Stimulated activated CD8-positive, alpha-beta memory T cell treated with anti-CD3 and anti-CD28 coated beads, Interleukin-2, amount 100 ng/mL, for 1 hour (primary cell): ENCODE results near the gene TPP1.

Source experiments
- DNase-seq, 2 donors: peaks; one replicate each; pipeline ENCODE4 v3.0.0-alpha.2; 2020; ENCODE audit warnings: low read depth in 2 of 2

The TPP1 gene

GRCh38 chr11:6611092-6611962 is 7.9 kb downstream of the TPP1 start:
- DNase-seq: no peak

DNA sequence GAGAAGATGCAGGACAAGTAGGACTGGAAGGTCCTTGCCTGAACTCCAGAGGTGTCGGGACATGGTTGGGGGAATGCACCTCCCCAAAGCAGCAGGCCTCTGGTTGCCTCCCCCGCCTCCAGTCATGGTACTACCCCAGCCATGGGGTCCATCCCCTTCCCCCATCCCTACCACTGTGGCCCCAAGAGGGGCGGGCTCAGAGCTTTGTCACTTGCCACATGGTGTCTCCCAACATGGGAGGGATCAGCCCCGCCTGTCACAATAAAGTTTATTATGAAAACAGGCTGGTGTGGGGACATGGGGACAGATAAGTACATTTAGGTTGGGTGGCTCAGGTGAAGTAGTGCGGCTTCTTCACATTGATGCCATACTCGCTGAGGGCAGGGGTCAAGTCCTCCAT is 8.6 kb downstream of the TPP1 start:
- DNase-seq: no peak

GRCh38 chr11:6609502-6610015 is 9.7 kb downstream of the TPP1 start:
- DNase-seq: no peak

DNA sequence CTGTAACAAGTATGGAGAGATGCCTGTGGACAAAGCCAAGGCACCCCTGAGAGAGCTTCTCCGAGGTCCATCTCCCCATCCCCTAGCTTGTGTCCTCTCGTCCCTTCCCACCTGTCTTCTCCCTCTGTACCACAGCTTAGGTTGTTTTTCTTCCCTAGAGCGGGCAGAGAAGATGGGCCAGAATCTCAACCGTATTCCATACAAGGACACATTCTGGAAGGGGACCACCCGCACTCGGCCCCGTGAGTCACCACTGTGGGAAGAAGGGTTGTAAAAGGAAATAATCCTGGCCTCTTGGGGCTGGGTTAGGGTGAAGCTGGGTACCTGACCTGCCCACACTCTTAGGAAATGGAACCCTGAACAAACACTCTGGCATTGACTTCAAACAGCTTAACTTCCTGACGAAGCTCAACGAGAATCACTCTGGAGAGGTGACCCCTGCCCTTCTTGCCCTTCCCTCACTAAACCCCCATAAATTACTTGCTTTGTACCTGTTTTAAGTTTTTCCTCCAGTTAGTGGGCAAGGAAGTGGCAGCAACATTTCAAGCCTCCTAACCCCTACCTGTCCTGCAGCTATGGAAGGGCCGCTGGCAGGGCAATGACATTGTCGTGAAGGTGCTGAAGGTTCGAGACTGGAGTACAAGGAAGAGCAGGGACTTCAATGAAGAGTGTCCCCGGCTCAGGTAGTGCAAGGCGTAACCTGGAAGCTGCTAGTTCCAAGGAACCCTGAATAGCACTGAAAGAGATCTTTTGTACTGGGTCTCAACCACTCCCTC is 10.3 kb downstream of the TPP1 start:
- DNase-seq: no peak

DNA sequence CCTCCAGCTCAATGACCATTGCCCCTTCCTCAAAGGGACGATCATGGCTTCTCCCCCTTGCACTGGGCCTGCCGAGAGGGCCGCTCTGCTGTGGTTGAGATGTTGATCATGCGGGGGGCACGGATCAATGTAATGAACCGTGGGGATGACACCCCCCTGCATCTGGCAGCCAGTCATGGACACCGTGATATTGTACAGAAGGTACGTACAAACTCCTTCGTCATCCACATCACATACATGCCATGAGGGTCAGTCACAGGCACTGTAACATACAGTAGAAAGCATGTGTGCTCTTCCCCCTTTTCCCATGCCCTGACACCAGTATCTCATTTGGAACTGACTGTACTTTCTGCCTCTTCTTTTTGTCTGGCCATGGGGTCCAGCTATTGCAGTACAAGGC is 11.2 kb downstream of the TPP1 start:
- no peak for DNase-seq

GRCh38 chr11:6607190-6607795 is 11.9 kb downstream of the TPP1 start:
- no peak for DNase-seq

DNA sequence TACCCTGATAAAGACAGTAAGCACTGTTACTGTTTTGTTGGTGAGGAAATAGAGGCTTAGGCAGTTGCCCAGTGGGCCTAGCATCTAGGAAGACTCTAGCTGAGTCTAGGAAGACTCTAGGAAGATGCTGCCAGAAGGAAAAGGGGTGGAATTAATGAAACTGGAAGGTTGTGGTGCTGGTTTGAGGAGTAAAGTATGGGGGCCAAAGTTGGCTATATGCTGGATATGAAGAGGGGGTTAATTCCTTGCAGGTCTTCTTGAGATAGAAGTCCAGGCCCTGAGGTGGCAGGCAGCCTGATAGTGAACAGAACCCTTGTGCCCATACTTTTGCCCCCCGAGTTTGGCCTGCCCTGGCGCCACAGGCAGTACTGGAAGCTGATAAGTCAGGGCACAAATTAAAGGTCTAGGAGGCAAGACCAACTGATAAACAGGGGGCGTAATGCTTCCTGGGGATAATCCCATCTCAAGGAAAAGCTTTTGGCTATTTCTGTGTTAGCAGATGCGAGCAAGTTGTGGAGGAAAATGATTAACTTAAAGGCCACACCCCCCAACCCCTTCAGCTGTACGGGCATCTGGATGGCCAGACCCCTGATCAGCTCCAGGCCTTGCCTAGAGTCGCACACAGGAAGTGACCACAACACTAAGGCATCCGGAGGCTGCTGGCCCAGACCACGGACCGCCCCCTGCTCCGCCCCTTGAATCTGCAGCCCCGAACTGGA is 12.6 kb downstream of the TPP1 start:
- no peak for DNase-seq

GRCh38 chr11:6604790-6605189 is 14.4 kb downstream of the TPP1 start:
- no peak for DNase-seq

DNA sequence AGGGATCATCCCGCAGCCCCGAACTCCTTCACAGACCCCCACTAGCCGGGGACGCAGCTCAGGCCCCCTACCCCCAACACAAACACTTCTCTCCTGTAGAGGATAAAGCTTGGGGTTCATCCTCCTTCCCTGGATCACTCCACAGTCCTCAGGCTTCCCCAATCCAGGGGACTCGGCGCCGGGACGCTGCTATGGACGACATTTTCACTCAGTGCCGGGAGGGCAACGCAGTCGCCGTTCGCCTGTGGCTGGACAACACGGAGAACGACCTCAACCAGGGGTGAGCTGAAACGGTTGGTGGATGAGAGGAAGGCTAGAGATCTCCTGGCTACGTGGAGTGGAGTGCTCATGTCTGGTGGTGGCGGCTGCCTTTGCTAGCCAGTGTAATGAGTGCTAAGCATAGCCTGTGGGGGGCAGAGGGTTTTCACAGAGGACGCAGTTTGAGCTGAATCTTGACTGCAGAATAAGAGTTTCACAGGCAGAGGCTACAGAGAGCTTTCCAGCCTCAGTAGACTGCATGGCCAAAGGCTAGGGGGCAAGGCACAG is 15.1 kb downstream of the TPP1 start:
- DNase-seq: no peak

DNA sequence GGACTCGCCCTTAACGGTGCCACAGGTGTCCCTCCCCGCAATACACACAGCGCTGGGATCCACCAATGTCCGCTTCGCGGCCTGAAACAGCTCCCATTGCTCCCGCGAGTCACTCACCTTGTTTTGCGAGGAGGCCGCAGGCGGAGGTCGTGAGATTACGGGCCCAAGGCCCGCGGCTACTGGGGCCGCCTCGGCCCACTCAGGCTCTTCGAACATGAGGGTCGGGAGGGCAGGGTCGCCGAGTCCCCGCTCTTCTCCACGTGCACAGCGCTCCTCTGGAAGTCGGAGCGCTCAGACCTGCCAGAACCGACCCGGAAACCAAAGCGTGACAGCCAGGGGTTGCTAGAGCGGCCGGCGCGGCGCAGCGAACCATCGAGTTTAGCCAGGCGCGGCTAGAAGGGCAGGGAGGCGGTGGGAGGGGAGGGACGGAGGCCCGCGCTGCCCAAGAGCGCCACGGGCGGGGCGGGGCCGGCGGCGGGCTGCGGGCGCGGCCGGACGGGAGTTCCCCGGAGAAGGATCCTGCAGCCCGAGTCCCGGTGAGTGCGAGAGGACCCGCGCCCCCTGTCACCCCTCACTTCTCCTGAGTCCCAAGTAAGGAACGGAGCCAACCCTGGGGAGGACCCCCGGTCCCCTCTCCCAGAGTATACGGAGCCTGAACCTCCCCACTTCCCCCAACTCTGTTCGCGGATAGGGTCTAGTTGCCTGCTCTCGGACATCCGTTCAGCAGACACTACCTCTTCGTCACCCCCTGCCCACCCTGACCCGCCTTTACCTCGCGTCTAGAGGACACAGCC is 15.7 kb downstream of the TPP1 start, which contains the start of the genes ILK and RRP8:
ILK (plus strand) TSS at position 488 of the 794 bp plus-strand sequence. CDS start 498 bp downstream, outside the sequence.
RRP8 (minus strand) TSS at position 330 of the 794 bp plus-strand sequence; CDS start at position 216, 114 bp downstream.
- DNase-seq: peak; percentile 76

DNA sequence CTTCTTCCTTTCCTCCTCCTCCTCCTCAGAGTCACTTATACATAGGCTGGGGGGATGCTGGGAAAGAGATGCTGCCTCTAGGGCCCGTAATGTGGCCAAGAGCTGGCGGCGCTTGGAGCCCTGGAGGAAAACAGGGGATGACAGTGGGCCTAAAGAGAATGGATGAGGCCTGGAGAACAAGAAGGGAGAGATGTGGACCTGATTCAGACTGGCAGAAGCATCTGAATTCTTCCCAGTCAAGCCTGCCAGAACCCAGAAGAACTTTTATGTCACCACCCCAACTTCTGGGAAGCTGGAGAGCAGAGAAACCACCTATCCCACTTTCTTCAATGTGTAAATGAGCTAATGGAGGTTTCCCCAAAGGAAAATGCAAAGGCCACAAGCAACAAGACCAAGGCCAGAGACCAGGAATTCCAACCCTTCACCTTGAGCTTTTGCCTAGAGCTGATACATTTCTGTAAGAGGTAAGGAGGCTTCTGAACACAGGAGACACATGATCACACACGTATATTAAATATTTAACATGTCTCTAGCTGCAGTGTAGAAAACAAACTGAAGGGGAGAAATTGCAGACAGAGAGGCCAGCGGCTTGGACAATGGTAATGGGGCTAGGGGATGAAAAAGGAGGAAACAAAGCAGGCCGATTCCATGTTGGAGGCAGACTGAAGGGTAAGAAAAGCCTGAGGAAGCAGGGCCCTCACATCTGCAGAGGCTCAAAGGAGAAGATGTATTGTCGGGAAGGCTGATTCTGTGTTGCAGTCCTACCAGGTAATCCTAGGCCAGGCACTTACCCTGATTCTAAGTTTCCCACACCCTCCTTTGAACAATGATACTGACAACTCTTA is 16.9 kb downstream of the TPP1 start:
- DNase-seq: no peak

GRCh38 chr11:6601041-6601461 is 18.2 kb downstream of the TPP1 start:
- DNase-seq: no peak

DNA sequence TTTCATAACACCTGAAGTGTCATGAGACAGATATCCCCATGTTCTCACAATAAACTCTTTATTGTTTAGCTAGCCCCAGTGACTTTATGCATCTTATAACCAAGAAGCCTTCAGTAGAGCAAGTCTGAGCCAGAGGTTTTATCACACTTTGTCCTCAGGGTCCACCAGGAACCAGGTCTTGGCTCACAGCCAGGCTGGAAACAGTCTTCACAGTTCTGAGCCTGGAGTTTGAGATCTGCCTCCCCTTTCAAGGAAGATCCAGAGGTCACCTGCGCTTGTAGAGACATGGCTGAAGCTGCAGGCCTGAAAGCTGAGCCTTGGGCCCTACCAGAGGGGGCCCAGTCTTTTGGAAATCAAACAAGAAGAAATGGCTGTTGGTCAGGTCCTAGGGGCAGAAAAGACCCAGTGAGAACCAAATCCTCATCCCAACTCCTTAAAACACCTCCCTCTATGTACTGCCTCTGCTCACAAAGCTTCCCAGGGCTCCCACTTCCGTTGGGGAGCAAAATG is 19.3 kb downstream of the TPP1 start:
- no peak for DNase-seq

DNA sequence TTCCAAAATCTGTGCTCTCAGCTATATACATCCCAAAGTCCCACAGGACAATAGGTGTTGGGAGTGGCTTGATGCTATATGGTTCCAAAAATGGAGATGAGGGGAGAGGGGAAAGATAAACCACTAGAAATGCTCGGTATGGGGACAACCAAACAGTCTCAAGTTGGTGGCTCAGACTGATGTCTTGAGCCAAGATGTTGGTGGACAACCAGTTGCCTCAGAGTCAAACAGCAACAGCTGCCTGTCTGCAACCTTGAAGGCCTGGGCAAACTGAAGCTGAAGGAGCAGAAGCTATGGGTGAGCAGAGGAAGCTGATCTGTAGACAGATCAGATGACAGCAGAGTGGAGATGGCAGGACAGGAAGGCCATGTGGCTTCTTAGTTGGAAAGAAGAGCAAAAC is 19.8 kb downstream of the TPP1 start:
- no peak for DNase-seq

DNA sequence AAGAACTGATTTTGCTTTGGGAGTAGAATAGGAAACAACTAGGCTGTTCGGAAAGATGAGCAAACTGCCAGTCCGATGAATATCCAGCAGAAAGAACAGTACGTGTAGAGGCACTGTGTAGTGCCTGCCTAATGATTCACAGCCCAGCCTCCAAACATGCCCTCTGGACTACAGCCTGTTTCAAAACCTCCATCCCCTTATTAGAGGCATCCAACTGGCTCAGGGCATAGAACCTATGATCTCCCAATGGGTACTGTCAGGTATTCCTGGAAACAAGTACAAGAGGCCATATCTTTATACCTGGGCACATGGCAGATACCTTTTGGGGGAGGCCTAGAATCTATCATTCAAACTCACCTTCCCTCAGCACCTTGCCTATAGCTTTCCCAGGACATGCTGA is 20.7 kb downstream of the TPP1 start:
- no peak for DNase-seq

- DNase-seq: no peak
Measured at GRCh38 chr11:6596239-6596877, 22.9 kb downstream of the TPP1 start.

- DNase-seq: no peak
Measured at GRCh38 chr11:6594142-6594768, 25.0 kb downstream of the TPP1 start.

DNA sequence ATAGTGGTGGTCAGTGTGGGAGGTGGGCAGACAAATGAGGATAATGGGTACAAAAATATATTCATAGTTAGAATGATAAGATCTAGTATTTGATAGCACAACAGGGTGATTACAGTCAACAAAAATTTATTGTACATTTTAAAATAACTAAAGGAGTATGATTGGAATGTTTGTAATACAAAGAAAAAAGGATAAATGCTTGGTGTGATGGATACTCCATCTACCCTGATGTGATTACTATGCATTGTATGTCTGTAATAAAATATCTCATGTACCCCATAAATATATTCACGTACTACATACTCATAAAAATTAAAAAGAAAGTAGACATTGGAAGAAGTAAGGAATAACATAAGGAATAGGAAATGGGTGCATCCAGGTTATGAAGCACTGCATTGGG is 31.2 kb downstream of the TPP1 start:
- no peak for DNase-seq
